ENCODE data around the gene FAM24B. TPM values are rescaled to one million over a fixed set of nuclear protein-coding genes. Genes with fewer than 3 reads are reported as not detected.

Gene FAM24B
- total and polyA plus RNA-seq, 8 donors: 3.5 to 7.1 (median 4.9) TPM

- DNase-seq (peak in 1 of 6 donors; percentile 53), FAIRE-seq (no peak), ATAC-seq (no peak)
- Histone ChIP-seq H3K4me1 (no peaks in the 10 kb centered on the region), H3K27ac (peak overlapping the region in 1 of 4 donors; percentile 22), H3K4me3 (no peak overlapping the region), H3K36me3 (peaks cover 0 to 3% (median 3%) of the 10 kb centered on the region in 3 donors), H3K9me3 (no peaks in the 10 kb centered on the region), H3K27me3 (no peaks in the 10 kb centered on the region)
- TF ChIP-seq CTCF (IDR thresholded peaks at IDR 0.05): no peak
- intact Hi-C loops (cut with DNase I): no loop called here
- WGBS, 2 donors: 61 to 70% methylated on average over 3 of the region's 3 CpGs
Observed at GRCh38 chr10:122827302-122827701, 52.1 kb downstream of the FAM24B start.

GRCh38 chr10:122822973-122823690, 56.2 kb downstream of the FAM24B start:
- Histone ChIP-seq H3K4me1 (no peaks in the 10 kb centered on the region), H3K36me3 (no peaks in the 10 kb centered on the region), H3K27me3 (peaks cover 0 to 6% (median 3%) of the 10 kb centered on the region in 4 donors), H3K9me3 (no peaks in the 10 kb centered on the region), H3K4me3 (no peak overlapping the region), H3K27ac (no peak overlapping the region)
- ATAC-seq (no peak), DNase-seq (peak in 1 of 6 donors; percentile 55), FAIRE-seq (no peak)
- no peak for TF ChIP-seq CTCF (IDR thresholded peaks at IDR 0.05)
- 84 to 89% methylated on average over 11 of the region's 11 CpGs for WGBS, 2 donors
- intact Hi-C loops (cut with DNase I): no loop called here

GRCh38 chr10:122821808-122822207, 57.6 kb downstream of the FAM24B start:
- WGBS, 2 donors: 78 to 80% methylated on average over 3 of the region's 3 CpGs
- no peak overlapping the region for H3K4me3 ChIP-seq
- FAIRE-seq: no peak
- no peak for TF ChIP-seq CTCF (IDR thresholded peaks at IDR 0.05)
- ATAC-seq: no peak
- DNase-seq: no peak
- H3K36me3 ChIP-seq: no peaks in the 10 kb centered on the region
- no peak overlapping the region for H3K27ac ChIP-seq
- no peaks in the 10 kb centered on the region for H3K4me1 ChIP-seq
- H3K9me3 ChIP-seq: no peaks in the 10 kb centered on the region
- H3K27me3 ChIP-seq: peaks cover 0 to 12% (median 3%) of the 10 kb centered on the region in 4 donors
- intact Hi-C loops (cut with DNase I): no loop called here

- DNase-seq (no peak), FAIRE-seq (no peak), ATAC-seq (no peak)
- Histone ChIP-seq H3K27me3 (peaks cover 0 to 12% (median 2%) of the 10 kb centered on the region in 4 donors), H3K4me1 (no peaks in the 10 kb centered on the region), H3K36me3 (no peaks in the 10 kb centered on the region), H3K4me3 (no peak overlapping the region), H3K27ac (no peak overlapping the region), H3K9me3 (no peaks in the 10 kb centered on the region)
- intact Hi-C loops (cut with DNase I): no loop called here
- WGBS, 2 donors: 66 to 75% methylated on average over 5 of the region's 5 CpGs
- TF ChIP-seq CTCF (IDR thresholded peaks at IDR 0.05): no peak
Observed at GRCh38 chr10:122815458-122815857, 63.9 kb downstream of the FAM24B start.

GRCh38 chr10:122814493-122814892, 64.9 kb downstream of the FAM24B start:
- FAIRE-seq (no peak), DNase-seq (no peak), ATAC-seq (no peak)
- Histone ChIP-seq H3K27ac (no peak overlapping the region), H3K9me3 (no peaks in the 10 kb centered on the region), H3K36me3 (no peaks in the 10 kb centered on the region), H3K4me3 (no peak overlapping the region), H3K4me1 (no peaks in the 10 kb centered on the region), H3K27me3 (peaks cover 0 to 12% (median 0%) of the 10 kb centered on the region in 4 donors)
- 62 to 69% methylated on average over 2 of the region's 2 CpGs for WGBS, 2 donors
- intact Hi-C loops (cut with DNase I): no loop called here
- no peak for TF ChIP-seq CTCF (IDR thresholded peaks at IDR 0.05)
